HepG2 (cell line): ENCODE measurements around the gene FCMR. TPM values are rescaled to one million over a fixed set of nuclear protein-coding genes. Genes with fewer than 3 reads are reported as not detected.
A peak's percentile ranks its signal among the peaks of the same experiment; 100 is the strongest.

Source experiments
- ATAC-seq: fragments of 200-7000 bp; cut with Tn5 transposase; 3 replicates; pipeline ENCODE4 v1.9.1; 2020; ENCODE audit warnings: mild to moderate bottlenecking, moderate library complexity
- BruUV-seq: library from RNA; stranded (reverse); fragments of 400-500 nt; replicated peaks from 2 replicates; lab custom pipeline; 2021; lab: Mats Ljungman, UMichigan
- CTCF ChIA-PET: fragments of 300-600 bp; formaldehyde crosslinking; extraction: SDS; loops from one replicate; lab custom pipeline; 2021; ENCODE audit warnings: low total read pairs, inconsistent platforms, low intra/inter-chr PET ratio; lab: Yijun Ruan, JAX
- POLR2A ChIA-PET: fragments of 350-600 bp; sonication (Branson Sonifier 250); formaldehyde crosslinking; loops from one replicate; lab custom pipeline; 2020; ENCODE audit warnings: antibody characterized with exemption, inconsistent platforms; lab: Yijun Ruan, JAX
- DNase-seq: peaks from one replicate; pipeline ENCODE4 v3.0.0-alpha.2; 2015; ENCODE audit warnings: low spot score
- FAIRE-seq: peaks from 3 replicates; lab custom pipeline; 2011; peaks lifted over from hg19 to GRCh38; lab: Jason Lieb, UNC
- H2AFZ ChIP-seq: one replicate; pipeline ENCODE4 v1.6.1; 2011; ENCODE audit warnings: low read length, inconsistent platforms
- H3K27ac ChIP-seq: fragments of 300-600 bp; 3 replicates; pipeline ENCODE4 v1.8.0; 2011; ENCODE audit warnings: mixed run types, mild to moderate bottlenecking, mixed read lengths, low read length, inconsistent platforms; ENCODE audit not compliant: insufficient read depth; ENCODE audit errors: extremely low read length
- H3K27me3 ChIP-seq, 2 experiments: fragments of 200-600 bp in 1 of 2; 2 replicates in 1 of 2; 3 replicates in 1 of 2; pipeline versions ENCODE4 v1.6.0 to v1.8.0; 2011; ENCODE audit warnings: low read length in 2 of 2, mild to moderate bottlenecking in 2 of 2, moderate library complexity in 2 of 2, inconsistent platforms in 1 of 2; ENCODE audit not compliant: insufficient read depth in 2 of 2, control insufficient read depth in 1 of 2
- H3K36me3 ChIP-seq, 2 experiments: fragments of 200-600 bp in 1 of 2; replicated peaks in 1 of 2; 2 replicates in 1 of 2; 3 replicates in 1 of 2; pipeline versions ENCODE4 v1.5.1 to v1.8.0; 2011; ENCODE audit warnings: low read length in 2 of 2, inconsistent platforms in 1 of 2; ENCODE audit not compliant: insufficient read depth in 2 of 2, control insufficient read depth in 1 of 2
- H3K4me1 ChIP-seq: 2 replicates; pipeline ENCODE4 v1.5.1; 2012; ENCODE audit warnings: low read length, inconsistent platforms; ENCODE audit not compliant: insufficient read depth
- H3K4me2 ChIP-seq: 2 replicates; pipeline ENCODE4 v1.6.0; 2011; ENCODE audit warnings: low read depth, low read length, inconsistent platforms
- H3K4me3 ChIP-seq, 3 experiments: fragments of 200-600 bp in 1 of 3; sonication (generic), shearing (Covaris generic) in 1 of 3; replicated peaks in 1 of 3; 2 replicates each; pipeline ENCODE4 v1.5.1; 2011 to 2016; ENCODE audit warnings: low read length in 3 of 3, inconsistent platforms in 2 of 3, low read depth in 2 of 3, mild to moderate bottlenecking in 2 of 3, control low read depth in 1 of 3, mixed read lengths in 1 of 3; ENCODE audit not compliant: insufficient read depth in 1 of 3
- H3K79me2 ChIP-seq: one replicate; pipeline ENCODE4 v1.6.1; 2011; ENCODE audit warnings: low read length, inconsistent platforms; ENCODE audit not compliant: insufficient read depth
- H3K9ac ChIP-seq: 2 replicates; pipeline ENCODE4 v1.6.0; 2011; ENCODE audit warnings: mild to moderate bottlenecking, low read depth, low read length, inconsistent platforms; ENCODE audit not compliant: insufficient read depth
- H3K9me3 ChIP-seq: 2 replicates; pipeline ENCODE4 v1.5.1; 2012; ENCODE audit warnings: mild to moderate bottlenecking, low read length
- H4K20me1 ChIP-seq: 2 replicates; pipeline ENCODE4 v1.6.0; 2011; ENCODE audit warnings: inconsistent platforms, mild to moderate bottlenecking, low read length, moderate library complexity; ENCODE audit not compliant: insufficient read depth
- STAG1 ChIP-seq: sonication (generic); formaldehyde crosslinking; IDR thresholded peaks from 2 replicates; pipeline ENCODE4 v1.4.0; 2020; ENCODE audit warnings: missing genetic modification reagents
- XRCC5 ChIP-seq: fragments of 200-400 bp; formaldehyde crosslinking; optimal IDR thresholded peaks from 2 replicates; pipeline ENCODE3; 2017; ENCODE audit warnings: mild to moderate bottlenecking, low read length
- ZFY ChIP-seq: sonication (generic); formaldehyde crosslinking; IDR thresholded peaks from 2 replicates; pipeline ENCODE4 v1.4.0; 2020; ENCODE audit warnings: missing genetic modification reagents
- ZNF644 ChIP-seq: IDR thresholded peaks from 2 replicates; pipeline ENCODE4 v1.6.1; 2016; ENCODE audit warnings: low read depth
- WGBS: methylation state at CpG from one replicate; pipeline ENCODE4 v1.1.6; 2017; ENCODE audit warnings: low lambda C conversion rate; 5-methylcytosine and 5-hydroxymethylcytosine counted together
- in situ Hi-C: cut with HindIII; loops from 2 replicates; pipeline ENCODE4 v1.10.0; 2017; ENCODE audit warnings: low pct_unique_long_range_greater_than_20kb; ENCODE audit not compliant: extremely low pct_ligation_motif_present
- intact Hi-C: fragments of 100-400 bp; cut with micrococcal nuclease; formaldehyde crosslinking; loops from one replicate; pipeline ENCODE4 v1.10.0; 2022; ENCODE audit not compliant: unreplicated experiment
- polyA plus RNA-seq, 8 experiments: library from polyadenylated mRNA; depleted of rRNA in 3 of 8; stranded (reverse) in 7 of 8; unstranded in 1 of 8; fragments of >200 nt; fragmentation: Illumina TruSeq in 4 of 8; extraction: Trizol in 4 of 8; gene quantifications; 2 replicates each; pipeline versions ENCODE4 v1.2.1 to v1.2.3, GENCODE V29; 2011 to 2016; ENCODE audit warnings: low read depth in 4 of 8, missing spikeins in 1 of 8, mixed read lengths in 1 of 8; ENCODE audit not compliant: insufficient read depth in 1 of 8
- total RNA-seq, 5 experiments: library from RNA; depleted of rRNA; stranded (reverse); fragments of >200 nt; fragmentation: Illumina TruSeq; extraction: Trizol; gene quantifications; 2 replicates each; pipeline ENCODE4 v1.2.3, GENCODE V29; 2016; ENCODE audit warnings: low read depth in 1 of 5
- TF ChIP-seq, protein P1 (sequence below): sonication (generic); formaldehyde crosslinking; IDR thresholded peaks from 2 replicates; pipeline ENCODE4 v1.4.0; 2020; ENCODE audit warnings: missing genetic modification reagents
- TF ChIP-seq, protein P2 (sequence below), 2 experiments: sonication (generic) in 1 of 2; formaldehyde crosslinking in 1 of 2; IDR thresholded peaks; 2 replicates each; pipeline versions ENCODE4 v1.5.1 to v1.6.1; 2011 to 2020; ENCODE audit warnings: borderline replicate concordance in 1 of 2, low read depth in 1 of 2, low read length in 1 of 2, mild to moderate bottlenecking in 1 of 2, missing genetic modification reagents in 1 of 2, moderate library complexity in 1 of 2
- TF ChIP-seq, protein P3 (sequence below): sonication (generic); formaldehyde crosslinking; IDR thresholded peaks from 2 replicates; pipeline ENCODE4 v1.4.0; 2020; ENCODE audit warnings: missing genetic modification reagents
- TF ChIP-seq, protein P4 (sequence below): sonication (generic); formaldehyde crosslinking; IDR thresholded peaks from 2 replicates; pipeline ENCODE4 v1.4.0; 2020; ENCODE audit warnings: low read depth, missing genetic modification reagents
- TF ChIP-seq, protein P5 (sequence below): sonication (generic); formaldehyde crosslinking; IDR thresholded peaks from 2 replicates; pipeline ENCODE4 v1.5.0; 2020; ENCODE audit warnings: mild to moderate bottlenecking, missing genetic modification reagents, moderate library complexity

The FCMR gene
- total and polyA plus RNA-seq, 2 of the 13 experiments (the other 11 are each of a cell fraction or from before 2014, with no cell fraction given), result not detected

DNA sequence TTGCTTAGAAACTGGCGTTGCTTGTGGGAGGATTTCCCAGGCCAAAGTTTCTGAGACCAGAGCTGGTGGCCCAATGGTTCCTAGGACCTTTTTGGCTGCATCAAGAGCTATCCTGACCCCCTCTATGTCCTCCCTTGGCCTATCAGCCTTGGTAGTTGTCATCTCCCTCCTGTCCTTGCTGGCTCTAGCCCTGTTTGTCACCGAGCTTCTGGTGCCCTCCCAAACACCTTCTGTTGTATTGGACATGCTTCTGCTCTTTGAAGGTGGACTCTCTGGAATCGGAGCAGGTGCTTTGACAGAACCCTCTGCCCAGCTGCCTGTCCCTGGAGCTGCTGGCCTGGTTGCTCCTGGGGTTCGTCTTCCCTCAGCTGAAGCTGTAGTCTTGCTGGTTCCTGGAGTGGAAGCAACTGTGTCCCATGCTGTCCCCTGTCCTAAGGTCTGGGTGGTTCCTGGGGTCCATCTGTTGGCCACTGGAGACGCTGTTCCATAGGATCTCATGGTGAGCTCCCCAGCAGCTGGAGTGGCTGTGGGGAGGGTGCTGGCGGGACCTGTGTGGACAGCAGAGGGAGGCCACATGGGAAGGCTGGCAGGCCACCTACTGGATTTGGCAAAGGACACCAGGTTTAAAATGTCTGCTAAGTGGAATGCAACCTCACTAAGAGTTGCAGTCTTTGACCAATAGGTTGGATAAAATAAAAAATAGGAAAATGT lies 39.1 kb upstream of the FCMR start:
- H4K20me1 ChIP-seq, result no peaks in the 10 kb centered on the region
- DNase-seq, result peak; percentile 47
- no peak overlapping the region for H3K27ac ChIP-seq
- no peak overlapping the region for H3K4me3 ChIP-seq
- H3K4me1 ChIP-seq, result peaks cover 57% of the 10 kb centered on the region
- no peak for FAIRE-seq
- BruUV-seq, result no TSS peak
- CTCF ChIA-PET, result no interaction called here
- in situ Hi-C loops (no loop called here), intact Hi-C loops (no loop called here)
- peak; percentile 97 for ATAC-seq
- H3K27me3 ChIP-seq, result peaks cover 0 to 1% of the 10 kb centered on the region in 2 experiments; a peak in 1 of 5 replicates
- H3K79me2 ChIP-seq, result no peaks in the 10 kb centered on the region
- H3K36me3 ChIP-seq, result no peaks in the 10 kb centered on the region
- POLR2A ChIA-PET, result interaction anchor here (1.1 kb wide), 1 partner anchor 9 kb away, joined by 3 read pairs; no protein-coding TSS in a partner anchor
- no peak overlapping the region for H3K9ac ChIP-seq
- 31% methylated on average over 4 of the region's 6 CpGs for WGBS
- no peak overlapping the region for H3K4me2 ChIP-seq
- H2AFZ ChIP-seq, result no peak overlapping the region
- H3K9me3 ChIP-seq, result no peaks in the 10 kb centered on the region
- peak; percentile 56; the same call in 1 of the 2 replicates for TF ChIP-seq ZNF644 (CRISPR knock-in tag)
- TF ChIP-seq, protein P1, sequence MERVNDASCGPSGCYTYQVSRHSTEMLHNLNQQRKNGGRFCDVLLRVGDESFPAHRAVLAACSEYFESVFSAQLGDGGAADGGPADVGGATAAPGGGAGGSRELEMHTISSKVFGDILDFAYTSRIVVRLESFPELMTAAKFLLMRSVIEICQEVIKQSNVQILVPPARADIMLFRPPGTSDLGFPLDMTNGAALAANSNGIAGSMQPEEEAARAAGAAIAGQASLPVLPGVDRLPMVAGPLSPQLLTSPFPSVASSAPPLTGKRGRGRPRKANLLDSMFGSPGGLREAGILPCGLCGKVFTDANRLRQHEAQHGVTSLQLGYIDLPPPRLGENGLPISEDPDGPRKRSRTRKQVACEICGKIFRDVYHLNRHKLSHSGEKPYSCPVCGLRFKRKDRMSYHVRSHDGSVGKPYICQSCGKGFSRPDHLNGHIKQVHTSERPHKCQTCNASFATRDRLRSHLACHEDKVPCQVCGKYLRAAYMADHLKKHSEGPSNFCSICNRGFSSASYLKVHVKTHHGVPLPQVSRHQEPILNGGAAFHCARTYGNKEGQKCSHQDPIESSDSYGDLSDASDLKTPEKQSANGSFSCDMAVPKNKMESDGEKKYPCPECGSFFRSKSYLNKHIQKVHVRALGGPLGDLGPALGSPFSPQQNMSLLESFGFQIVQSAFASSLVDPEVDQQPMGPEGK (CRISPR knock-in tag), result peak; percentile 35; the same call in 1 of the 2 replicates
- no peak for TF ChIP-seq ZFY (CRISPR knock-in tag)
- TF ChIP-seq, protein P2, sequence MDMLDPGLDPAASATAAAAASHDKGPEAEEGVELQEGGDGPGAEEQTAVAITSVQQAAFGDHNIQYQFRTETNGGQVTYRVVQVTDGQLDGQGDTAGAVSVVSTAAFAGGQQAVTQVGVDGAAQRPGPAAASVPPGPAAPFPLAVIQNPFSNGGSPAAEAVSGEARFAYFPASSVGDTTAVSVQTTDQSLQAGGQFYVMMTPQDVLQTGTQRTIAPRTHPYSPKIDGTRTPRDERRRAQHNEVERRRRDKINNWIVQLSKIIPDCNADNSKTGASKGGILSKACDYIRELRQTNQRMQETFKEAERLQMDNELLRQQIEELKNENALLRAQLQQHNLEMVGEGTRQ (IDR thresholded peaks at IDR 0.05; ENCODE audit: low read depth, low read length), result no peak
- TF ChIP-seq, protein P2 (CRISPR knock-in tag; IDR thresholded peaks at IDR 0.05; ENCODE audit: borderline replicate concordance), result no peak
- TF ChIP-seq, protein P3, sequence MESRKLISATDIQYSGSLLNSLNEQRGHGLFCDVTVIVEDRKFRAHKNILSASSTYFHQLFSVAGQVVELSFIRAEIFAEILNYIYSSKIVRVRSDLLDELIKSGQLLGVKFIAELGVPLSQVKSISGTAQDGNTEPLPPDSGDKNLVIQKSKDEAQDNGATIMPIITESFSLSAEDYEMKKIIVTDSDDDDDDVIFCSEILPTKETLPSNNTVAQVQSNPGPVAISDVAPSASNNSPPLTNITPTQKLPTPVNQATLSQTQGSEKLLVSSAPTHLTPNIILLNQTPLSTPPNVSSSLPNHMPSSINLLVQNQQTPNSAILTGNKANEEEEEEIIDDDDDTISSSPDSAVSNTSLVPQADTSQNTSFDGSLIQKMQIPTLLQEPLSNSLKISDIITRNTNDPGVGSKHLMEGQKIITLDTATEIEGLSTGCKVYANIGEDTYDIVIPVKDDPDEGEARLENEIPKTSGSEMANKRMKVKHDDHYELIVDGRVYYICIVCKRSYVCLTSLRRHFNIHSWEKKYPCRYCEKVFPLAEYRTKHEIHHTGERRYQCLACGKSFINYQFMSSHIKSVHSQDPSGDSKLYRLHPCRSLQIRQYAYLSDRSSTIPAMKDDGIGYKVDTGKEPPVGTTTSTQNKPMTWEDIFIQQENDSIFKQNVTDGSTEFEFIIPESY (CRISPR knock-in tag), result peak; percentile 9; the same call in 1 of the 2 replicates
- peak; percentile 33 for TF ChIP-seq XRCC5
- TF ChIP-seq, protein P4, sequence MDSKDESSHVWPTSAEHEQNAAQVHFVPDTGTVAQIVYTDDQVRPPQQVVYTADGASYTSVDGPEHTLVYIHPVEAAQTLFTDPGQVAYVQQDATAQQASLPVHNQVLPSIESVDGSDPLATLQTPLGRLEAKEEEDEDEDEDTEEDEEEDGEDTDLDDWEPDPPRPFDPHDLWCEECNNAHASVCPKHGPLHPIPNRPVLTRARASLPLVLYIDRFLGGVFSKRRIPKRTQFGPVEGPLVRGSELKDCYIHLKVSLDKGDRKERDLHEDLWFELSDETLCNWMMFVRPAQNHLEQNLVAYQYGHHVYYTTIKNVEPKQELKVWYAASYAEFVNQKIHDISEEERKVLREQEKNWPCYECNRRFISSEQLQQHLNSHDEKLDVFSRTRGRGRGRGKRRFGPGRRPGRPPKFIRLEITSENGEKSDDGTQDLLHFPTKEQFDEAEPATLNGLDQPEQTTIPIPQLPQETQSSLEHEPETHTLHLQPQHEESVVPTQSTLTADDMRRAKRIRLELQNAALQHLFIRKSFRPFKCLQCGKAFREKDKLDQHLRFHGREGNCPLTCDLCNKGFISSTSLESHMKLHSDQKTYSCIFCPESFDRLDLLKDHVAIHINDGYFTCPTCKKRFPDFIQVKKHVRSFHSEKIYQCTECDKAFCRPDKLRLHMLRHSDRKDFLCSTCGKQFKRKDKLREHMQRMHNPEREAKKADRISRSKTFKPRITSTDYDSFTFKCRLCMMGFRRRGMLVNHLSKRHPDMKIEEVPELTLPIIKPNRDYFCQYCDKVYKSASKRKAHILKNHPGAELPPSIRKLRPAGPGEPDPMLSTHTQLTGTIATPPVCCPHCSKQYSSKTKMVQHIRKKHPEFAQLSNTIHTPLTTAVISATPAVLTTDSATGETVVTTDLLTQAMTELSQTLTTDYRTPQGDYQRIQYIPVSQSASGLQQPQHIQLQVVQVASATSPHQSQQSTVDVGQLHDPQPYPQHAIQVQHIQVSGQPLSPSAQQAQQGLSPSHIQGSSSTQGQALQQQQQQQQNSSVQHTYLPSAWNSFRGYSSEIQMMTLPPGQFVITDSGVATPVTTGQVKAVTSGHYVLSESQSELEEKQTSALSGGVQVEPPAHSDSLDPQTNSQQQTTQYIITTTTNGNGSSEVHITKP (CRISPR knock-in tag), result no peak
- TF ChIP-seq STAG1 (CRISPR knock-in tag), result peak; percentile 40
- TF ChIP-seq, protein P5, sequence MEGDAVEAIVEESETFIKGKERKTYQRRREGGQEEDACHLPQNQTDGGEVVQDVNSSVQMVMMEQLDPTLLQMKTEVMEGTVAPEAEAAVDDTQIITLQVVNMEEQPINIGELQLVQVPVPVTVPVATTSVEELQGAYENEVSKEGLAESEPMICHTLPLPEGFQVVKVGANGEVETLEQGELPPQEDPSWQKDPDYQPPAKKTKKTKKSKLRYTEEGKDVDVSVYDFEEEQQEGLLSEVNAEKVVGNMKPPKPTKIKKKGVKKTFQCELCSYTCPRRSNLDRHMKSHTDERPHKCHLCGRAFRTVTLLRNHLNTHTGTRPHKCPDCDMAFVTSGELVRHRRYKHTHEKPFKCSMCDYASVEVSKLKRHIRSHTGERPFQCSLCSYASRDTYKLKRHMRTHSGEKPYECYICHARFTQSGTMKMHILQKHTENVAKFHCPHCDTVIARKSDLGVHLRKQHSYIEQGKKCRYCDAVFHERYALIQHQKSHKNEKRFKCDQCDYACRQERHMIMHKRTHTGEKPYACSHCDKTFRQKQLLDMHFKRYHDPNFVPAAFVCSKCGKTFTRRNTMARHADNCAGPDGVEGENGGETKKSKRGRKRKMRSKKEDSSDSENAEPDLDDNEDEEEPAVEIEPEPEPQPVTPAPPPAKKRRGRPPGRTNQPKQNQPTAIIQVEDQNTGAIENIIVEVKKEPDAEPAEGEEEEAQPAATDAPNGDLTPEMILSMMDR (CRISPR knock-in tag), result peak; percentile 56
